Uterus (tissue), 2 donors: Measurements from ENCODE around the gene MDM4.

Experiments used
- CTCF ChIP-seq, 4 experiments: fragments of 200-600 bp in 2 of 4; fragments of 450-650 bp in 2 of 4; sonication (generic) in 2 of 4; IDR thresholded peaks; one replicate each; pipeline ENCODE4 v1.5.1; 2016 to 2019; ENCODE audit warnings: antibody characterized with exemption in 4 of 4, mild to moderate bottlenecking in 2 of 4, moderate library complexity in 1 of 4
- POLR2A ChIP-seq, 2 donors: fragments of 450-650 bp; IDR thresholded peaks; one replicate each; pipeline ENCODE4 v1.6.1; 2016; ENCODE audit warnings: antibody characterized with exemption in 2 of 2, mild to moderate bottlenecking in 1 of 2, moderate library complexity in 1 of 2

- TF ChIP-seq CTCF (IDR thresholded peaks at IDR 0.05) (no peak), POLR2A (IDR thresholded peaks at IDR 0.05) (peak in 1 of 2 donors; percentile 11)
Observed at GRCh38 chr1:204506201-204506968, 9.8 kb upstream of the MDM4 start.
